Uterus (tissue), 2 donors: ENCODE measurements around the gene IGFALS.

Experiments
- CTCF ChIP-seq, 4 experiments: fragments of 200-600 bp in 2 of 4; fragments of 450-650 bp in 2 of 4; sonication (generic) in 2 of 4; IDR thresholded peaks; one replicate each; pipeline ENCODE4 v1.5.1; 2016 to 2019; ENCODE audit warnings: antibody characterized with exemption in 4 of 4, mild to moderate bottlenecking in 2 of 4, moderate library complexity in 1 of 4
- POLR2A ChIP-seq, 2 donors: fragments of 450-650 bp; IDR thresholded peaks; one replicate each; pipeline ENCODE4 v1.6.1; 2016; ENCODE audit warnings: antibody characterized with exemption in 2 of 2, mild to moderate bottlenecking in 1 of 2, moderate library complexity in 1 of 2

GRCh38 chr16:1828645-1829410 is 35.3 kb upstream of the IGFALS start:
- no peak for TF ChIP-seq CTCF (IDR thresholded peaks at IDR 0.05)
- TF ChIP-seq POLR2A (IDR thresholded peaks at IDR 0.05): no peak
